SK-N-MC (cell line): ENCODE data around the gene TBC1D22A.

Source experiments
- DNase-seq: peaks from one replicate; pipeline ENCODE4 v3.0.0-alpha.2; 2011; ENCODE audit warnings: low read depth, low spot score
- H3K27ac ChIP-seq: fragments of 200-600 bp; sonication (generic); 2 replicates; pipeline ENCODE4 v1.5.1; 2016; ENCODE audit warnings: mixed run types
- H3K36me3 ChIP-seq: fragments of 200-600 bp; sonication (generic); 2 replicates; pipeline ENCODE4 v1.6.1; 2017; ENCODE audit warnings: antibody characterized with exemption, low read length, mixed read lengths; ENCODE audit not compliant: insufficient read depth
- H3K4me3 ChIP-seq: fragments of 200-600 bp; sonication (generic); 2 replicates; pipeline ENCODE4 v1.5.1; 2016
- H3K9ac ChIP-seq: fragments of 200-600 bp; sonication (generic); 2 replicates; pipeline ENCODE4 v1.8.0; 2017; ENCODE audit warnings: mixed run types, mixed read lengths; ENCODE audit not compliant: insufficient read length
- H3K9me3 ChIP-seq: fragments of 200-600 bp; sonication (generic); 2 replicates; pipeline ENCODE4 v1.6.1; 2017; ENCODE audit warnings: low read depth, mild to moderate bottlenecking, antibody characterized with exemption, low read length, moderate library complexity, mixed read lengths
- EZH2 ChIP-seq: fragments of 200-600 bp; sonication (generic); IDR thresholded peaks from one replicate; pipeline ENCODE4 v1.6.1; 2017; ENCODE audit warnings: antibody characterized with exemption
- FOXP2 ChIP-seq: optimal IDR thresholded peaks from 2 replicates; pipeline ENCODE3; 2011; ENCODE audit warnings: mild to moderate bottlenecking, moderate library complexity; ENCODE audit not compliant: insufficient read depth; ENCODE audit errors: extremely low read length, control extremely low read depth
- POLR2AphosphoS5 ChIP-seq: IDR thresholded peaks from 2 replicates; pipeline ENCODE4 v1.6.1; 2012; ENCODE audit warnings: mild to moderate bottlenecking, low read depth, low read length, borderline replicate concordance

Gene TBC1D22A

GRCh38 chr22:47156352-47157092, 394.1 kb downstream of the TBC1D22A start:
- Histone ChIP-seq H3K36me3 (no peaks in the 10 kb centered on the region), H3K9ac (no peak overlapping the region), H3K9me3 (no peaks in the 10 kb centered on the region), H3K4me3 (no peak overlapping the region), H3K27ac (no peak overlapping the region)
- TF ChIP-seq EZH2 (no peak), POLR2AphosphoS5 (no peak), FOXP2 (no peak)
- no peak for DNase-seq

DNA sequence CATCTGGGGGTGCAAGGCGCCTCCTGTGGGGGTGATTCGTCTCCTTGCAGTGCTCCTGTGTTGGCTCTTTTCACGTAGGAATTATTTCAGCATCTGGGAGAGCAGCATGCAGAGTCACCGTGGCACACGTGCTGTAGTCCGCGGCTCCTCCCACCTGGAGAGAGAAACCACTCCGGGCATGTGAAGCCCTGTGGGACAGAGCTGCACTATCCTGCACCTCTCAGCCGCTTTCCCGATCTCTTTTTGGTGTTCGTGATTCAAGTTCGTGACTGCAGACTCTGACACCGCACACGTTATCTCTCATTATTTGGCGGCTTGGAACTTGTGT, 394.6 kb downstream of the TBC1D22A start:
- DNase-seq = no peak
- no peak overlapping the region for H3K9ac ChIP-seq
- no peaks in the 10 kb centered on the region for H3K9me3 ChIP-seq
- TF ChIP-seq POLR2AphosphoS5 (no peak), EZH2 (no peak), FOXP2 (no peak)
- H3K27ac ChIP-seq = no peak overlapping the region
- H3K4me3 ChIP-seq = no peak overlapping the region
- no peaks in the 10 kb centered on the region for H3K36me3 ChIP-seq

DNA sequence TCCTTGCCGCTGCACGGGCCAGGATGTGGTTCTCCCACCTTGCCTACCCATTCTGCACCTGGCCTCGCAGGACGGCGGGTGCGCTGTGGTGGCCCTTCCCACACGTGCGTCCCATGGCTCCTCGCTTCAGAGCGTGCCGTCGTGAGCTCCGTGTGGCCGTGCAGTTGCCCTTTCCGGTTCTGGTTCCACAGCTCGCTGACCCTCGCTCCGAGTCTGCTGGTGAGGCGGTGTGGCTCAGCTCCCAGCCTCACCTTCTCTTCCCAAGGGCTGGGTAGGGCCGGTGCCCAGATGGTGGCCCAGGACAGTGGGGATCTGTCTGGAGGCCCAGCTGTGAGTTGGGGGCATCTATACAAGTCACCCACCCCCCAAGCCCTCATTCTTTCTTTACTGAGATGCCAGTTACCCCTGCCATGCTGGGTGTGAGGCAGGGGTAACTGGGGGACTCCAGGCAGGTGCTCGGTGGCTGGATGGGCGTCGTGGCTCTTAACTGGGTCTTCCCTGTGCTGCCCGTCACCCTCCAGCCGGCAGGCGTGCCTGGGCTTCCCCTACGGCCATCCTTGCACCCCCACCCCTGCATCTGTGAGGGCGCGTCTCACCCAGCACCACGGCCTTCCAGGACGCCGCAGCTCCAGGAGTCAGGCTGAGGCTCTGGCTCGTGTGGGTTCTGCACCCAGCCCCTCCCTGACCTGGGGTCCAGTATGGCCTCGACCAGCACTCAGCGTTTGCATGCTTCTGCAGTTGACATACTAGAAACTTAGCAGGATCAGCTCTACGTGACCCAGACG, 395.2 kb downstream of the TBC1D22A start:
- no peak for DNase-seq
- Histone ChIP-seq H3K27ac (no peak overlapping the region), H3K9me3 (no peaks in the 10 kb centered on the region), H3K36me3 (no peaks in the 10 kb centered on the region), H3K4me3 (no peak overlapping the region), H3K9ac (no peak overlapping the region)
- TF ChIP-seq POLR2AphosphoS5 = no peak
- no peak for TF ChIP-seq EZH2
- TF ChIP-seq FOXP2 = no peak

- Histone ChIP-seq H3K9ac (no peak overlapping the region), H3K27ac (no peak overlapping the region), H3K9me3 (no peaks in the 10 kb centered on the region), H3K36me3 (no peaks in the 10 kb centered on the region), H3K4me3 (no peak overlapping the region)
- no peak for TF ChIP-seq POLR2AphosphoS5
- no peak for TF ChIP-seq EZH2
- TF ChIP-seq FOXP2 = no peak
- no peak for DNase-seq
Measured at GRCh38 chr22:47158457-47158856, 396.0 kb downstream of the TBC1D22A start.

DNA sequence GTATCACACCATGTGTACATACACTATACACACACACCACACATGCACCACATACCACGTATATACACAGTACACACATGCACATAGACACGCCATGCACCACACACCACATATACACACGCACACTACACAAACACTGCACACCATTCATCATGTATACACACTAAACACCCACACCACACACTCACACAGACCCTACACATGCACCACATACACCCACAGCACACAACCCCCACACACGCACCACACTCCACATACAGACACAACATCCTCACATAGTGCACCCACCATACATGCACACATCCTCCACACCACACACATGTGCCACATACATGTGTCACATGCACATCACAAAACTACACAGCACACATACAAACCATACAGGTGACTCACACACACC, 397.1 kb downstream of the TBC1D22A start:
- Histone ChIP-seq H3K36me3 (no peaks in the 10 kb centered on the region), H3K9me3 (no peaks in the 10 kb centered on the region), H3K27ac (no peak overlapping the region), H3K9ac (no peak overlapping the region), H3K4me3 (no peak overlapping the region)
- DNase-seq = no peak
- TF ChIP-seq FOXP2 = no peak

GRCh38 chr22:47160141-47160541, 397.7 kb downstream of the TBC1D22A start:
- no peak for TF ChIP-seq POLR2AphosphoS5
- TF ChIP-seq FOXP2 = no peak
- no peak for TF ChIP-seq EZH2
- Histone ChIP-seq H3K9me3 (no peaks in the 10 kb centered on the region), H3K9ac (no peak overlapping the region), H3K36me3 (no peaks in the 10 kb centered on the region), H3K4me3 (no peak overlapping the region), H3K27ac (no peak overlapping the region)
- no peak for DNase-seq

GRCh38 chr22:47160781-47161520, 398.5 kb downstream of the TBC1D22A start:
- H3K27ac ChIP-seq = no peak overlapping the region
- H3K9me3 ChIP-seq = no peaks in the 10 kb centered on the region
- no peak for DNase-seq
- TF ChIP-seq FOXP2 = no peak
- TF ChIP-seq EZH2 = no peak
- TF ChIP-seq POLR2AphosphoS5 = no peak
- no peak overlapping the region for H3K4me3 ChIP-seq
- H3K9ac ChIP-seq = no peak overlapping the region
- no peaks in the 10 kb centered on the region for H3K36me3 ChIP-seq

DNA sequence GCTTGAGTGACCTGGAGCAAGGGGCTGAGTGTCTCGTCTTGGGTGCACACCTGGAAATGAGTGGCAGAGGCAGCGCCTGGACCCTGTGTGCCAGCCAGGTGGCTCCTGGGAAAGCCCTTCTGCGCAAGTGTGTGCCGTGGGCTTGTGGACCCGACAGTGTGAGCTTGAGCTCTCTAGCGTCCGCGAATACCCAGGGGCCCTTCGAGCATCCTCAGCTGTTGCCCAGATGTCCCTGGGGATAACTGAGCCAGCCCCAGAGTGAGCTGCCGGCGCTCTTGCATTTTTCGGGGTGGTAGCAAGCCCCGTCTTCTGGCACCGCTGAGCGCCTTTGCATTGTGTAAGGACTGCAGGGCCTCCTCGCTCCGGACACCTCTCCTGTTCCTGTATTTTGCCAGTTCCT, 399.2 kb downstream of the TBC1D22A start:
- no peak for DNase-seq
- TF ChIP-seq FOXP2 (no peak), POLR2AphosphoS5 (no peak), EZH2 (no peak)
- Histone ChIP-seq H3K9ac (no peak overlapping the region), H3K9me3 (no peaks in the 10 kb centered on the region), H3K36me3 (no peaks in the 10 kb centered on the region), H3K27ac (no peak overlapping the region), H3K4me3 (no peak overlapping the region)

- Histone ChIP-seq H3K9ac (no peak overlapping the region), H3K27ac (no peak overlapping the region), H3K36me3 (no peaks in the 10 kb centered on the region), H3K4me3 (no peak overlapping the region), H3K9me3 (no peaks in the 10 kb centered on the region)
- no peak for DNase-seq
- TF ChIP-seq FOXP2 = no peak
- no peak for TF ChIP-seq EZH2
- TF ChIP-seq POLR2AphosphoS5 = no peak
Measured at GRCh38 chr22:47162865-47163264, 400.4 kb downstream of the TBC1D22A start.
